Testis (tissue), 3 donors: Measurements from ENCODE around the gene TUB. TPM values are rescaled to one million over a fixed set of nuclear protein-coding genes. Genes with fewer than 3 reads are reported as not detected.

Experiments
- DNase-seq: peaks from one replicate; pipeline ENCODE4 v3.0.0-alpha.2; 2019
- H3K27ac ChIP-seq, 2 donors: fragments of 200-600 bp; sonication (generic); one replicate each; pipeline ENCODE4 v1.5.1; 2019
- H3K27me3 ChIP-seq: fragments of 200-600 bp; sonication (generic); one replicate; pipeline ENCODE4 v1.5.1; 2019
- H3K36me3 ChIP-seq: fragments of 200-600 bp; sonication (generic); one replicate; pipeline ENCODE4 v1.5.1; 2017; ENCODE audit warnings: low read depth; ENCODE audit errors: missing control alignments
- H3K4me1 ChIP-seq: fragments of 200-600 bp; sonication (generic); one replicate; pipeline ENCODE4 v1.5.1; 2019
- H3K4me3 ChIP-seq, 2 donors: fragments of 200-600 bp; sonication (generic); one replicate each; pipeline ENCODE4 v1.5.1; 2017 to 2019
- H3K9me3 ChIP-seq: fragments of 200-600 bp; sonication (generic); one replicate; pipeline ENCODE4 v1.5.1; 2017
- POLR2A ChIP-seq: fragments of 450-650 bp; IDR thresholded peaks from one replicate; pipeline ENCODE4 v1.6.1; 2017; ENCODE audit warnings: antibody characterized with exemption, mild to moderate bottlenecking, moderate library complexity
- WGBS, 2 donors: methylation state at CpG; one replicate each; pipeline ENCODE4 v1.1.5; 2018; 5-methylcytosine and 5-hydroxymethylcytosine counted together
- intact Hi-C: fragments of 100-400 bp; cut with DNase I; formaldehyde crosslinking; loops from one replicate; pipeline ENCODE4 v1.15.1; 2023; ENCODE audit warnings: low total_unique reads
- polyA plus RNA-seq: library from polyadenylated mRNA; stranded (reverse); fragments of 350-450 nt; fragmentation: Illumina TruSeq; extraction: RNeasy Lipid Tissue Mini Kit (QIAGEN cat#74804); gene quantifications from one replicate; pipeline ENCODE4 v1.2.3, GENCODE V29; 2014; ENCODE audit warnings: low read depth, low replicate concordance; ENCODE audit not compliant: insufficient read depth
- total RNA-seq, 2 donors: library from RNA; depleted of rRNA; stranded (reverse); fragments of >200 nt; gene quantifications; one replicate each; pipeline ENCODE4 v1.2.3, GENCODE V29; 2016
- TF ChIP-seq, protein P1 (sequence below), 3 experiments: fragments of 450-650 bp in 2 of 3; fragments of 200-600 bp in 1 of 3; sonication (generic) in 1 of 3; IDR thresholded peaks; one replicate each; pipeline ENCODE4 v1.5.1; 2016 to 2019; ENCODE audit warnings: antibody characterized with exemption in 3 of 3, mild to moderate bottlenecking in 2 of 3, moderate library complexity in 1 of 3

TUB gene
- total and polyA plus RNA-seq, 3 donors from 2014 or later = 8.9 to 16.5 (median 15.6) TPM

GRCh38 chr11:8103909-8104308 lies 22.9 kb downstream of the TUB start:
- intact Hi-C loops = no loop called here
- no peak for DNase-seq
- Histone ChIP-seq H3K27ac (no peak overlapping the region), H3K36me3 (no peaks in the 10 kb centered on the region), H3K4me1 (no peaks in the 10 kb centered on the region), H3K9me3 (no peaks in the 10 kb centered on the region), H3K27me3 (no peaks in the 10 kb centered on the region), H3K4me3 (no peak overlapping the region)
- TF ChIP-seq, protein P1, sequence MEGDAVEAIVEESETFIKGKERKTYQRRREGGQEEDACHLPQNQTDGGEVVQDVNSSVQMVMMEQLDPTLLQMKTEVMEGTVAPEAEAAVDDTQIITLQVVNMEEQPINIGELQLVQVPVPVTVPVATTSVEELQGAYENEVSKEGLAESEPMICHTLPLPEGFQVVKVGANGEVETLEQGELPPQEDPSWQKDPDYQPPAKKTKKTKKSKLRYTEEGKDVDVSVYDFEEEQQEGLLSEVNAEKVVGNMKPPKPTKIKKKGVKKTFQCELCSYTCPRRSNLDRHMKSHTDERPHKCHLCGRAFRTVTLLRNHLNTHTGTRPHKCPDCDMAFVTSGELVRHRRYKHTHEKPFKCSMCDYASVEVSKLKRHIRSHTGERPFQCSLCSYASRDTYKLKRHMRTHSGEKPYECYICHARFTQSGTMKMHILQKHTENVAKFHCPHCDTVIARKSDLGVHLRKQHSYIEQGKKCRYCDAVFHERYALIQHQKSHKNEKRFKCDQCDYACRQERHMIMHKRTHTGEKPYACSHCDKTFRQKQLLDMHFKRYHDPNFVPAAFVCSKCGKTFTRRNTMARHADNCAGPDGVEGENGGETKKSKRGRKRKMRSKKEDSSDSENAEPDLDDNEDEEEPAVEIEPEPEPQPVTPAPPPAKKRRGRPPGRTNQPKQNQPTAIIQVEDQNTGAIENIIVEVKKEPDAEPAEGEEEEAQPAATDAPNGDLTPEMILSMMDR (IDR thresholded peaks at IDR 0.05) = no peak
- no peak for TF ChIP-seq POLR2A
- 90 to 92% methylated on average over 2 of the region's 2 CpGs for WGBS, 2 donors

- H3K36me3 ChIP-seq = no peaks in the 10 kb centered on the region
- intact Hi-C loops = no loop called here
- H3K27ac ChIP-seq = no peak overlapping the region
- TF ChIP-seq, protein P1 (IDR thresholded peaks at IDR 0.05) = no peak
- TF ChIP-seq POLR2A = no peak
- H3K9me3 ChIP-seq = no peaks in the 10 kb centered on the region
- WGBS, 2 donors = 88 to 90% methylated on average over 4 of the region's 4 CpGs
- H3K4me1 ChIP-seq = no peaks in the 10 kb centered on the region
- no peak for DNase-seq
- H3K27me3 ChIP-seq = no peaks in the 10 kb centered on the region
- no peak overlapping the region for H3K4me3 ChIP-seq
Measured at GRCh38 chr11:8105133-8105532, 24.1 kb downstream of the TUB start.

DNA sequence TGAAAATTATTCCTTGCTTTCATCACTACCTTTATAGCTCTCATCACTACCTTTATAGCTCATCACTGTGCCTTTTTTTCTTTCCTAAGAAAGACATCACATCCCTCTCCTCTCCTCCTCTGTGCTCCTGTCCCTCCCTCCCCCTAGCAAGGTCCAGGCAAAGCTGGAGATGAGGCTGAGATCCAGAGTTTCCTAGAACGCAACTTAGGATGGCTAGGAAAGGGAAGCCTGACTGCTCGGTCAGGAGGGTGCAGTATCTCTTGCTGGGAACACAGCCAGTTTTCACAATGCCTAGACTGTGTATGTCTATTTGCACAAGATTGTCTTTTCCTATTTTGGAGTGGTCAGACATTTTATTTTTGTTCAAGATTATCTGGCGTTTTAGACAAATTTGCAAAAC lies 24.7 kb downstream of the TUB start:
- Histone ChIP-seq H3K27ac (no peak overlapping the region), H3K4me3 (no peak overlapping the region), H3K36me3 (no peaks in the 10 kb centered on the region), H3K4me1 (no peaks in the 10 kb centered on the region), H3K27me3 (no peaks in the 10 kb centered on the region), H3K9me3 (no peaks in the 10 kb centered on the region)
- TF ChIP-seq, protein P1 (IDR thresholded peaks at IDR 0.05) = no peak
- WGBS, 2 donors = 56 to 73% methylated on average over 3 of the region's 3 CpGs
- intact Hi-C loops = no loop called here
- DNase-seq = no peak

GRCh38 chr11:8106679-8107078 lies 25.7 kb downstream of the TUB start:
- intact Hi-C loops = no loop called here
- H3K36me3 ChIP-seq = no peaks in the 10 kb centered on the region
- 81 to 96% methylated on average over 2 of the region's 2 CpGs for WGBS, 2 donors
- H3K9me3 ChIP-seq = no peaks in the 10 kb centered on the region
- no peaks in the 10 kb centered on the region for H3K4me1 ChIP-seq
- H3K27ac ChIP-seq = no peak overlapping the region
- DNase-seq = no peak
- no peak for TF ChIP-seq POLR2A
- TF ChIP-seq, protein P1 (IDR thresholded peaks at IDR 0.05) = no peak
- H3K4me3 ChIP-seq = no peak overlapping the region
- H3K27me3 ChIP-seq = no peaks in the 10 kb centered on the region

DNA sequence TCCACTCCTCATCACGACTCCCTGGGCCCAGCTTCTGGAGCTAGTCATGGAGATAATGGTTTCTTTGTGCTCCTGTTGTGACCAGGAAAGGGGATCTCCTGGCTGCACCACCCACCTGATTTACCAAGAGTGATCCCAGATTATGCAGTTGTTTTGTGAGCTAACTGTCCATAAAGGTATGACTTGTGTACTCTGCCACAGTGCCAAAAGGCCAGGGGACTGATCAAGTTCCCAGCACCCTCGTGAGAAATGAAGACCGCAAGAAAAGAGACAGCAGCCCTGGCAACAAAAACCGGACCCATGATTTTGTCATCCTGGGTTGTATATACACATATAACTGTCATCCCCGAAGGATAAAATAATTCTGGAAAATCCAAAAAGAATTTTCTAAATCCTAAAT lies 26.6 kb downstream of the TUB start:
- Histone ChIP-seq H3K4me1 (no peaks in the 10 kb centered on the region), H3K36me3 (no peaks in the 10 kb centered on the region), H3K9me3 (no peaks in the 10 kb centered on the region), H3K27me3 (no peaks in the 10 kb centered on the region), H3K4me3 (no peak overlapping the region), H3K27ac (no peak overlapping the region)
- DNase-seq = no peak
- TF ChIP-seq POLR2A = no peak
- TF ChIP-seq, protein P1 (IDR thresholded peaks at IDR 0.05) = no peak
- intact Hi-C loops = no loop called here
- WGBS, 2 donors = 90 to 94% methylated on average over 5 of the region's 5 CpGs
